Measurements from ENCODE around the gene IPCEF1.
"Not testable (repeated sequence)": the region's sequence is repeated elsewhere in the genome, so short reads cannot be mapped to it uniquely, and the experiment has no call there.

Gene IPCEF1

GRCh38 chr6:154306696-154307095, 49.9 kb downstream of the IPCEF1 start:
- H3K79me2 ChIP-seq (ENCODE audit: insufficient read depth, low read depth), result no peaks in the 10 kb centered on the region
- H3K4me2 ChIP-seq, result no peak overlapping the region
- TF ChIP-seq CTCF (conservative IDR thresholded peaks at IDR 0.05; ENCODE audit: low read depth, low read length), result no peak
- H2AFZ ChIP-seq (ENCODE audit: low read depth), result no peak overlapping the region
- no peak overlapping the region for H3K4me3 ChIP-seq (IDR thresholded peaks at IDR 0.05; ENCODE audit: insufficient read depth, low read depth, low read length)
- H4K20me1 ChIP-seq (ENCODE audit: insufficient read depth), result no peaks in the 10 kb centered on the region
- no peak overlapping the region for H3K9ac ChIP-seq
- no peaks in the 10 kb centered on the region for H3K36me3 ChIP-seq (ENCODE audit: insufficient read depth)
- no peak overlapping the region for H3K27ac ChIP-seq
- H3K27me3 ChIP-seq (ENCODE audit: insufficient read depth, low read depth), result no peaks in the 10 kb centered on the region
- peaks cover 36% of the 10 kb centered on the region for H3K4me1 ChIP-seq (ENCODE audit: low read depth, poor library complexity, severe bottlenecking)

GRCh38 chr6:154304191-154304590, 52.4 kb downstream of the IPCEF1 start:
- no peak for TF ChIP-seq CTCF (conservative IDR thresholded peaks at IDR 0.05; ENCODE audit: low read depth, low read length)
- Histone ChIP-seq H3K36me3 (ENCODE audit: insufficient read depth) (no peaks in the 10 kb centered on the region), H3K27ac (no peak overlapping the region), H3K79me2 (ENCODE audit: insufficient read depth, low read depth) (no peaks in the 10 kb centered on the region), H2AFZ (ENCODE audit: low read depth) (no peak overlapping the region), H3K9ac (no peak overlapping the region), H3K4me3 (IDR thresholded peaks at IDR 0.05; ENCODE audit: insufficient read depth, low read depth, low read length) (no peak overlapping the region), H4K20me1 (ENCODE audit: insufficient read depth) (no peaks in the 10 kb centered on the region), H3K27me3 (ENCODE audit: insufficient read depth, low read depth) (no peaks in the 10 kb centered on the region), H3K4me1 (ENCODE audit: low read depth, poor library complexity, severe bottlenecking) (peaks cover 47% of the 10 kb centered on the region), H3K4me2 (no peak overlapping the region)

GRCh38 chr6:154303642-154304041, 53.0 kb downstream of the IPCEF1 start:
- H3K9ac ChIP-seq; H3K4me3 ChIP-seq (IDR thresholded peaks at IDR 0.05; ENCODE audit: insufficient read depth, low read depth, low read length); H4K20me1 ChIP-seq (ENCODE audit: insufficient read depth); H2AFZ ChIP-seq (ENCODE audit: low read depth); H3K27me3 ChIP-seq (ENCODE audit: insufficient read depth, low read depth); H3K27ac ChIP-seq; H3K36me3 ChIP-seq (ENCODE audit: insufficient read depth); H3K79me2 ChIP-seq (ENCODE audit: insufficient read depth, low read depth): not testable (repeated sequence)
- H3K4me2 ChIP-seq, result 0 out of 2 replicates have a peak overlapping the region, but pooled peaks have one; percentile 17
- H3K4me1 ChIP-seq (ENCODE audit: low read depth, poor library complexity, severe bottlenecking), result peaks cover 52% of the 10 kb centered on the region

- no peaks in the 10 kb centered on the region for H4K20me1 ChIP-seq (ENCODE audit: insufficient read depth)
- TF ChIP-seq CTCF (conservative IDR thresholded peaks at IDR 0.05; ENCODE audit: low read depth, low read length), result no peak
- H3K9ac ChIP-seq, result peak overlapping the region; percentile 9; the same call in 1 of the 2 replicates
- H3K79me2 ChIP-seq (ENCODE audit: insufficient read depth, low read depth), result no peaks in the 10 kb centered on the region
- peak overlapping the region; percentile 69 for H3K27ac ChIP-seq
- no peak overlapping the region for H3K4me3 ChIP-seq (IDR thresholded peaks at IDR 0.05; ENCODE audit: insufficient read depth, low read depth, low read length)
- H3K4me2 ChIP-seq, result peak overlapping the region; percentile 23
- H3K27me3 ChIP-seq (ENCODE audit: insufficient read depth, low read depth), result no peaks in the 10 kb centered on the region
- H2AFZ ChIP-seq (ENCODE audit: low read depth), result peak overlapping the region; percentile 47; the same call in 1 of the 2 replicates
- H3K4me1 ChIP-seq (ENCODE audit: low read depth, poor library complexity, severe bottlenecking), result peaks cover 67% of the 10 kb centered on the region
- H3K36me3 ChIP-seq (ENCODE audit: insufficient read depth), result no peaks in the 10 kb centered on the region
Measured at GRCh38 chr6:154301839-154302752, 54.5 kb downstream of the IPCEF1 start.

Measured in KMS-11 (cell line).